ENCODE results near the gene FKRP. TPM values are rescaled to one million over a fixed set of nuclear protein-coding genes. Genes with fewer than 3 reads are reported as not detected.

The FKRP gene, protein sequence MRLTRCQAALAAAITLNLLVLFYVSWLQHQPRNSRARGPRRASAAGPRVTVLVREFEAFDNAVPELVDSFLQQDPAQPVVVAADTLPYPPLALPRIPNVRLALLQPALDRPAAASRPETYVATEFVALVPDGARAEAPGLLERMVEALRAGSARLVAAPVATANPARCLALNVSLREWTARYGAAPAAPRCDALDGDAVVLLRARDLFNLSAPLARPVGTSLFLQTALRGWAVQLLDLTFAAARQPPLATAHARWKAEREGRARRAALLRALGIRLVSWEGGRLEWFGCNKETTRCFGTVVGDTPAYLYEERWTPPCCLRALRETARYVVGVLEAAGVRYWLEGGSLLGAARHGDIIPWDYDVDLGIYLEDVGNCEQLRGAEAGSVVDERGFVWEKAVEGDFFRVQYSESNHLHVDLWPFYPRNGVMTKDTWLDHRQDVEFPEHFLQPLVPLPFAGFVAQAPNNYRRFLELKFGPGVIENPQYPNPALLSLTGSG
- 33.7 and 35.0 TPM in 2 replicates for total RNA-seq (2022)
- Bru-seq, nascent RNA, result percentile 68 among the genes with signal in this experiment
- BruChase-seq, experiment 1, labeled RNA remaining after a 6-hour chase, result percentile 79 among the genes with signal in this experiment
- percentile 83 among the genes with signal in this experiment for BruChase-seq, experiment 2, labeled RNA remaining after a 2-hour chase
- long read RNA-seq, partial matches to known transcripts, result 0 of 13 reads
- long read RNA-seq, other reads (novel, unspliced or antisense), result 9 of 13 reads

DNA sequence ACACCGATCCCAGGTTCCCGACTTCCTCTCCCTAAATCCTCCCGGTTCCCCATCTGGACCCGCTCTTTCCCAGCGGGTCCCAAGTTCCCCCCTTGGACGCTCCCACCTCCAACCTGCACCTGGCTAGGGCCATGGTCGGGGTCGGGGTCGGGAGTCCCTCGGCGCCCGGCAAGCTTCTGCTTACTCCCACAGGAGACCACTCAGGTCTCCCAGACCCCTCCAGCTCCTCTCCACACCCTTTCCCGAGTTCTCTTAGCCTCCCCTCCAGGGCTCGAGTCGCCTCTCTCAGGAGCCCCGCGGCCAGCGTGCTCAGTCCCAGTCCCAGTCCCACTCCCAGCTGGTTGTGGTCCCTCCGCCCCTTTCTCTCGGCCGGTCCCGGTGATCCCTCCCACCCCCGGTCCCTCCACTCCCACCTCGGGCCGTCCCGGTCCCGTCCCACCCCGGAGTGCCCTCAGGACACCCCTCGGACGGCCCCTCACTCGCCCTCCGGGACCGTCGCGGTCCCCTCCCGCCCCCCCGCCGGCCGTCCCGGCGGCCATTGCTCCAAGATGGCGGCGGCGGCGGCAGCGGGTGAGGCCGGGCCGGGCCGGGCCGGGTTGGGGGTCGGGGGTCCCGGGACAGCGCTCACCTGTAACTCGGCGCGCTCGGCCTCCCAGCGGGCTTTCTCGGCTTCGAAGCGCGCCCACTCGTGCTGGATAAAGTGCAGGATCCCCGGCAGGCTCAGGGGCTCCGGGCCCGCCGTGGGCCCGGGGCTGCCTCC is at the start of gene FKRP:
Gene FKRP (plus strand): TSS at position 537 of the 760 bp plus-strand sequence. CDS start 9,394 bp downstream, outside the sequence.
- H3K36me3 Mint-ChIP-seq (ENCODE audit: insufficient read depth, unreplicated experiment), result peaks cover 64% of the 10 kb centered on the region
- intact Hi-C loops (cut with micrococcal nuclease; ENCODE audit: unreplicated experiment), result no loop called here
- peaks cover 38% of the 10 kb centered on the region for H3K4me1 Mint-ChIP-seq (ENCODE audit: low read depth, unreplicated experiment)
- peak within 1 kb of the TSS; percentile 85 for H3K27ac Mint-ChIP-seq (ENCODE audit: unreplicated experiment)
- TF ChIP-seq CTCF (IDR thresholded peaks at IDR 0.05; ENCODE audit: unreplicated experiment), result no peak
- DNase-seq, result peak; percentile 32
- peak within 1 kb of the TSS; percentile 97 for H3K4me3 Mint-ChIP-seq (ENCODE audit: low read depth, unreplicated experiment)
- CTCF ChIA-PET, result interaction anchor here (0.9 to 1.2 kb wide), 3 partner anchors 10 to 40 kb away, joined by 3 to 4 read pairs (median 3); no protein-coding TSS in a partner anchor
- BruUV-seq (replicated peaks), result no TSS peak
- H3K27me3 Mint-ChIP-seq (ENCODE audit: unreplicated experiment), result no peaks in the 10 kb centered on the region
- no peaks in the 10 kb centered on the region for H3K9me3 Mint-ChIP-seq (ENCODE audit: low read depth, unreplicated experiment)

- no peak overlapping the region for H3K27ac Mint-ChIP-seq (ENCODE audit: unreplicated experiment)
- intact Hi-C loops (cut with micrococcal nuclease; ENCODE audit: unreplicated experiment), result no loop called here
- H3K9me3 Mint-ChIP-seq (ENCODE audit: low read depth, unreplicated experiment), result no peaks in the 10 kb centered on the region
- H3K36me3 Mint-ChIP-seq (ENCODE audit: insufficient read depth, unreplicated experiment), result peaks cover 80% of the 10 kb centered on the region
- no peak overlapping the region for H3K4me3 Mint-ChIP-seq (ENCODE audit: low read depth, unreplicated experiment)
- no peak for TF ChIP-seq CTCF (IDR thresholded peaks at IDR 0.05; ENCODE audit: unreplicated experiment)
- CTCF ChIA-PET, result interaction anchor here (0.6 kb wide), 1 partner anchor 195 kb away, joined by 3 read pairs; no protein-coding TSS in a partner anchor
- H3K27me3 Mint-ChIP-seq (ENCODE audit: unreplicated experiment), result no peaks in the 10 kb centered on the region
- no peaks in the 10 kb centered on the region for H3K4me1 Mint-ChIP-seq (ENCODE audit: low read depth, unreplicated experiment)
- no TSS peak for BruUV-seq (replicated peaks)
- no peak for DNase-seq
Measured at GRCh38 chr19:46696866-46697203, 49.0 kb upstream of the FKRP start.

- H3K4me1 Mint-ChIP-seq (ENCODE audit: low read depth, unreplicated experiment), result no peaks in the 10 kb centered on the region
- H3K27me3 Mint-ChIP-seq (ENCODE audit: unreplicated experiment), result no peaks in the 10 kb centered on the region
- no peak overlapping the region for H3K4me3 Mint-ChIP-seq (ENCODE audit: low read depth, unreplicated experiment)
- peaks cover 79% of the 10 kb centered on the region for H3K36me3 Mint-ChIP-seq (ENCODE audit: insufficient read depth, unreplicated experiment)
- TF ChIP-seq CTCF (IDR thresholded peaks at IDR 0.05; ENCODE audit: unreplicated experiment), result no peak
- DNase-seq, result no peak
- CTCF ChIA-PET, result interaction anchor here (0.6 kb wide), 2 partner anchors 91 to 195 kb away, joined by 3 read pairs; partner anchors contain the start of gene SLC1A5
- no peak overlapping the region for H3K27ac Mint-ChIP-seq (ENCODE audit: unreplicated experiment)
- intact Hi-C loops (cut with micrococcal nuclease; ENCODE audit: unreplicated experiment), result no loop called here
- no peaks in the 10 kb centered on the region for H3K9me3 Mint-ChIP-seq (ENCODE audit: low read depth, unreplicated experiment)
- no TSS peak for BruUV-seq (replicated peaks)
Measured at GRCh38 chr19:46697204-46697960, 48.5 kb upstream of the FKRP start.
